Upper lobe of left lung (tissue), 4 donors: ENCODE data around the gene LDLRAD3.

Experiments used
- CTCF ChIP-seq, 6 experiments: fragments of 450-650 bp in 4 of 6; fragments of 200-600 bp in 2 of 6; sonication (generic) in 2 of 6; IDR thresholded peaks; one replicate each; pipeline ENCODE4 v1.5.1; 2016 to 2019; ENCODE audit warnings: antibody characterized with exemption in 6 of 6
- POLR2A ChIP-seq, 4 donors: fragments of 450-650 bp; IDR thresholded peaks; one replicate each; pipeline ENCODE4 v1.5.1; 2016 to 2017; ENCODE audit warnings: antibody characterized with exemption in 4 of 4, mild to moderate bottlenecking in 2 of 4
- POLR2AphosphoS5 ChIP-seq, 2 donors: sonication (generic); formaldehyde crosslinking; IDR thresholded peaks; one replicate each; pipeline ENCODE4 v1.5.1; 2017; ENCODE audit warnings: antibody characterized with exemption in 2 of 2

GRCh38 chr11:36167073-36167472 lies 223.2 kb downstream of the LDLRAD3 start:
- TF ChIP-seq POLR2A (IDR thresholded peaks at IDR 0.05) (no peak), POLR2AphosphoS5 (IDR thresholded peaks at IDR 0.05) (no peak), CTCF (IDR thresholded peaks at IDR 0.05) (no peak)
